IPS-18c (cell line): ENCODE results near the gene OR2A42.
"Not testable (repeated sequence)": the region's sequence is repeated elsewhere in the genome, so short reads cannot be mapped to it uniquely, and the experiment has no call there.

Experiments used
- H3K4me3 ChIP-seq: 2 replicates; pipeline ENCODE4 v1.7.0; 2013; ENCODE audit warnings: low read depth, mild to moderate bottlenecking, low read length, moderate library complexity; ENCODE audit not compliant: insufficient read depth
- H3K9me3 ChIP-seq: one replicate; pipeline ENCODE4 v1.6.1; 2013; ENCODE audit warnings: mild to moderate bottlenecking, low read length, moderate library complexity; ENCODE audit not compliant: control insufficient read depth, insufficient read depth

The OR2A42 gene

DNA sequence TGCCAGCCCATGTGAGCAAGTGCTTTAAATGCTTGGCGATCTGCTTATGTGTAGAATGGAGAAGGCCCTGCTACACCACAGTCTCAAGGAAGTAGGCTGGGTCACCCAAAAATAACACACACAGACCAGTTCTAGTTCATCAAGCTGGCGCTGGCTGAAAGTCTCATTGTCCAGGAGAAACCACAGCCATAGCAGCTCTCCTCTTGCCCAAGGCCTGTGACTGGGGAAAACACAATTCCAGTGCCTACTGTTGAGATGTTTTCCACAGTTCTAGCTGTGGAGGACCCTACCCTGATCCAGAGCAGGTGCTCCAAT is 60.3 kb downstream of the OR2A42 start:
- not testable (repeated sequence) for H3K9me3 ChIP-seq, H3K4me3 ChIP-seq

- H3K9me3 ChIP-seq, H3K4me3 ChIP-seq: not testable (repeated sequence)
These were observed 60.8 kb downstream of the OR2A42 start for GRCh38 chr7:144178380-144179164.
